HG02973 (cell line): ENCODE results near the gene WSB1.
"Not testable (repeated sequence)": the region's sequence is repeated elsewhere in the genome, so short reads cannot be mapped to it uniquely, and the experiment has no call there.

Experiments
- ATAC-seq: cut with Tn5 transposase; IDR thresholded peaks from one replicate; pipeline ENCODE4 v1.9.1; 2021; ENCODE audit warnings: moderate library complexity; ENCODE audit not compliant: unreplicated experiment

The WSB1 gene

GRCh38 chr17:27276653-27277156, 17.2 kb upstream of the WSB1 start:
- ATAC-seq = no peak

- not testable (repeated sequence) for ATAC-seq
Measured at GRCh38 chr17:27279132-27279531, 14.8 kb upstream of the WSB1 start.

GRCh38 chr17:27280527-27280926, 13.4 kb upstream of the WSB1 start:
- no peak for ATAC-seq

- no peak for ATAC-seq
Measured at GRCh38 chr17:27281438-27281837, 12.5 kb upstream of the WSB1 start.

GRCh38 chr17:27282054-27282551, 11.8 kb upstream of the WSB1 start:
- ATAC-seq = peak; percentile 66

- ATAC-seq = no peak
Measured at GRCh38 chr17:27283060-27283459, 10.9 kb upstream of the WSB1 start.

- ATAC-seq = no peak
Measured at GRCh38 chr17:27283751-27284150, 10.2 kb upstream of the WSB1 start.

- ATAC-seq = no peak
Measured at GRCh38 chr17:27284811-27285415, 9.0 kb upstream of the WSB1 start.

- ATAC-seq = no peak
Measured at GRCh38 chr17:27285516-27285915, 8.4 kb upstream of the WSB1 start.

GRCh38 chr17:27288183-27288582, 5.7 kb upstream of the WSB1 start:
- no peak for ATAC-seq

GRCh38 chr17:27289856-27290255, 4.1 kb upstream of the WSB1 start:
- no peak for ATAC-seq

GRCh38 chr17:27290916-27291598, 2.9 kb upstream of the WSB1 start:
- ATAC-seq = no peak

GRCh38 chr17:27293359-27293897, 486 bp upstream of the WSB1 start:
- ATAC-seq = no peak

GRCh38 chr17:27294689-27295630, 1.0 kb downstream of the WSB1 start:
- peak; percentile 42 for ATAC-seq

GRCh38 chr17:27295945-27296344, 2.0 kb downstream of the WSB1 start:
- no peak for ATAC-seq

- no peak for ATAC-seq
Measured at GRCh38 chr17:27296428-27296979, 2.6 kb downstream of the WSB1 start.

GRCh38 chr17:27299384-27300049, 5.6 kb downstream of the WSB1 start:
- no peak for ATAC-seq

GRCh38 chr17:27303734-27304133, 9.8 kb downstream of the WSB1 start:
- ATAC-seq = no peak

GRCh38 chr17:27306276-27306835, 12.4 kb downstream of the WSB1 start:
- no peak for ATAC-seq

GRCh38 chr17:27310565-27311110, 16.7 kb downstream of the WSB1 start:
- ATAC-seq = no peak
